ENCODE results near the gene TSHZ1.

Gene TSHZ1

GRCh38 chr18:75215663-75216062 lies 5.1 kb downstream of the TSHZ1 start:
- in situ Hi-C loops (cut with HindIII; ENCODE audit: low sequenced_read_pairs), result no loop called here
- DNase-seq (ENCODE audit: low read depth, low spot score), result peak; percentile 6
- no peak overlapping the region for H3K4me3 ChIP-seq (ENCODE audit: low read depth, low read length)
- TF ChIP-seq CTCF (IDR thresholded peaks at IDR 0.05; ENCODE audit: low read depth, low read length), result no peak

GRCh38 chr18:75216212-75216910 lies 5.8 kb downstream of the TSHZ1 start:
- in situ Hi-C loops (cut with HindIII; ENCODE audit: low sequenced_read_pairs), result no loop called here
- TF ChIP-seq CTCF (IDR thresholded peaks at IDR 0.05; ENCODE audit: low read depth, low read length), result no peak
- DNase-seq (ENCODE audit: low read depth, low spot score), result peak; percentile 35
- H3K4me3 ChIP-seq (ENCODE audit: low read depth, low read length), result no peak overlapping the region

- in situ Hi-C loops (cut with HindIII; ENCODE audit: low sequenced_read_pairs), result no loop called here
- no peak overlapping the region for H3K4me3 ChIP-seq (ENCODE audit: low read depth, low read length)
- peak; percentile 4 for DNase-seq (ENCODE audit: low read depth, low spot score)
- no peak for TF ChIP-seq CTCF (IDR thresholded peaks at IDR 0.05; ENCODE audit: low read depth, low read length)
Observed at GRCh38 chr18:75216911-75217689, 6.5 kb downstream of the TSHZ1 start.

- no peak overlapping the region for H3K4me3 ChIP-seq (ENCODE audit: low read depth, low read length)
- TF ChIP-seq CTCF (IDR thresholded peaks at IDR 0.05; ENCODE audit: low read depth, low read length), result no peak
- no peak for DNase-seq (ENCODE audit: low read depth, low spot score)
- in situ Hi-C loops (cut with HindIII; ENCODE audit: low sequenced_read_pairs), result no loop called here
Observed at GRCh38 chr18:75218065-75218923, 7.7 kb downstream of the TSHZ1 start.

- peak; percentile 46 for DNase-seq (ENCODE audit: low read depth, low spot score)
- no peak overlapping the region for H3K4me3 ChIP-seq (ENCODE audit: low read depth, low read length)
- in situ Hi-C loops (cut with HindIII; ENCODE audit: low sequenced_read_pairs), result no loop called here
- TF ChIP-seq CTCF (IDR thresholded peaks at IDR 0.05; ENCODE audit: low read depth, low read length), result no peak
Observed at GRCh38 chr18:75219745-75220375, 9.3 kb downstream of the TSHZ1 start.

Measured in astrocyte of the spinal cord (primary cell).